Chondrocyte (in vitro differentiated cells): ENCODE measurements around the gene SCARB1. TPM values are rescaled to one million over a fixed set of nuclear protein-coding genes. Genes with fewer than 3 reads are reported as not detected.

Experiments
- DNase-seq: peaks from one replicate; pipeline ENCODE4 v3.0.0; 2021; ENCODE audit warnings: mixed read lengths, low spot score
- H3K27ac Mint-ChIP-seq: one replicate; pipeline ENCODE4 v1.8.0; 2021; ENCODE audit warnings: mild to moderate bottlenecking, moderate library complexity, mixed read lengths; ENCODE audit not compliant: unreplicated experiment
- H3K27me3 Mint-ChIP-seq: 2 replicates; pipeline ENCODE4 v1.8.0; 2021; ENCODE audit warnings: low read depth, mixed read lengths
- H3K36me3 Mint-ChIP-seq: 2 replicates; pipeline ENCODE4 v1.8.0; 2021; ENCODE audit warnings: low read depth, mixed read lengths
- H3K4me1 Mint-ChIP-seq: 2 replicates; pipeline ENCODE4 v1.8.0; 2021; ENCODE audit warnings: low read depth, mild to moderate bottlenecking, mixed read lengths
- H3K4me3 Mint-ChIP-seq: one replicate; pipeline ENCODE4 v1.8.0; 2021; ENCODE audit warnings: mild to moderate bottlenecking, moderate library complexity, mixed read lengths; ENCODE audit not compliant: unreplicated experiment
- H3K9me3 Mint-ChIP-seq: 2 replicates; pipeline ENCODE4 v1.8.0; 2021; ENCODE audit warnings: low read depth, mixed read lengths
- total RNA-seq: library from RNA; stranded (reverse); gene quantifications from 3 replicates; pipeline ENCODE4 v1.2.1, GENCODE V29; 2021
- TF ChIP-seq, protein P1 (sequence below): fragments of 200-600 bp; sonication (generic); IDR thresholded peaks from 2 replicates; pipeline ENCODE4 v1.5.0; 2021; ENCODE audit warnings: antibody characterized with exemption, mild to moderate bottlenecking, moderate library complexity

Gene SCARB1
- total RNA-seq, 1 donor from 2014 or later: 20.1 TPM

DNA sequence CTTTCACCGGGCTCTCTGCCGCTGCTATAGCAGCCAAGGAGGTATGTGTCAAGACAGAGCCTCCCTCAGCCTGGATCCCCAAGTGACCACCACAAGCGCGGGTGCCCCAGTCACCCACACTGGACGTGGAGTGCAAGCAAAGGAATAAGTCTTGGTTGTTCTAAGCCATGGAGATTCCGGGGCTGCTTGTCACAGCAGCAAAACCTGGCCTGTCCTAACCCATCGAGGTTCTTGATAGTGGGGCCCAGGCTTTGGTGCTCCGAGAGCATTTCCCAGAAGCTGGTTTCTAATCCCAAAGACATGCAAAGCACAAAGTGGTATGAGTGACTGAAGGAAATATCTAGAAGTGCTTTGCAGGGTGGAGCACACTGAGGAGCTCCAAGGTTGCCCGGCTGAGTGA is 51.3 kb downstream of the SCARB1 start:
- Mint-ChIP-seq H3K9me3 (no peaks in the 10 kb centered on the region), H3K27ac (no peak overlapping the region), H3K36me3 (peaks cover 12% of the 10 kb centered on the region), H3K4me3 (no peak overlapping the region), H3K4me1 (no peaks in the 10 kb centered on the region), H3K27me3 (no peaks in the 10 kb centered on the region)
- TF ChIP-seq, protein P1, sequence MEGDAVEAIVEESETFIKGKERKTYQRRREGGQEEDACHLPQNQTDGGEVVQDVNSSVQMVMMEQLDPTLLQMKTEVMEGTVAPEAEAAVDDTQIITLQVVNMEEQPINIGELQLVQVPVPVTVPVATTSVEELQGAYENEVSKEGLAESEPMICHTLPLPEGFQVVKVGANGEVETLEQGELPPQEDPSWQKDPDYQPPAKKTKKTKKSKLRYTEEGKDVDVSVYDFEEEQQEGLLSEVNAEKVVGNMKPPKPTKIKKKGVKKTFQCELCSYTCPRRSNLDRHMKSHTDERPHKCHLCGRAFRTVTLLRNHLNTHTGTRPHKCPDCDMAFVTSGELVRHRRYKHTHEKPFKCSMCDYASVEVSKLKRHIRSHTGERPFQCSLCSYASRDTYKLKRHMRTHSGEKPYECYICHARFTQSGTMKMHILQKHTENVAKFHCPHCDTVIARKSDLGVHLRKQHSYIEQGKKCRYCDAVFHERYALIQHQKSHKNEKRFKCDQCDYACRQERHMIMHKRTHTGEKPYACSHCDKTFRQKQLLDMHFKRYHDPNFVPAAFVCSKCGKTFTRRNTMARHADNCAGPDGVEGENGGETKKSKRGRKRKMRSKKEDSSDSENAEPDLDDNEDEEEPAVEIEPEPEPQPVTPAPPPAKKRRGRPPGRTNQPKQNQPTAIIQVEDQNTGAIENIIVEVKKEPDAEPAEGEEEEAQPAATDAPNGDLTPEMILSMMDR: no peak
- DNase-seq: no peak

DNA sequence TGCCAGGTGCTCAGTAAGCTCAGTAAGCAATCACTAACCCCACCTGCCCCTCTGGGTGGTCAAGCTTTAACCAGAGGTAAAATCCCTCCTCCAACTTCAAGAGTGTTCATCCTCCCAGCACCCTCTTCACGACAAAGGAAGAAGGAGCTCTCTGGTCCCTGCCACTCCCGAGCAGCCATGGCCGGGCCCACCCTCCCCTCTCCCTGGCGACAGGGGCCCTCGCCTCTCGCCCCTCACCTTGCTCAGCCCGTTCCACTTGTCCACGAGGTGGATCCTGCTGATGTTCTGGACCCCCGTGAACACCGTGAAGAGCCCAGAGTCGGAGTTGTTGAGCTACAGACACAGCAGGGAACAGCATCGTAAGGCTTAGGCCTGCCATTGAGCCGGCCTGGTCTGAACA is 52.0 kb downstream of the SCARB1 start:
- H3K9me3 Mint-ChIP-seq: no peaks in the 10 kb centered on the region
- no peak for DNase-seq
- H3K4me1 Mint-ChIP-seq: no peaks in the 10 kb centered on the region

DNA sequence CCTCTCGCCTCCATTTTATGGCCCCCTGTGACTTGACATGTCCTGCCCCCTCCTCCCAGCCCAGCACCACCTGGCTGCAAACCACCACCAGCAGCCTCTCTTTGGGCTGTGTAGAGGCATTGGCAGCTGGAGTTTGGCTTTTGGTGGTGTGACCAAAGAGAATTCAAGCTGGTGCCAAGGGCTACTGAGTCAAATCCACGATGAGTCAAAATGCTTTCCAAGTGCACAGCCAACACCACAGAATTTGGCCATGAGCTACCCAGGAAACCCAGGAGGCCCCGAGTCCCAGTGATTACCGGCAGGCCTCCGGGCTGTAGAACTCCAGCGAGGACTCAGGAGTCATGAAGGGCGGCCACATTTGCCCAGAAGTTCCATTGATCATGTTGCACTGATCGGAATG is 53.8 kb downstream of the SCARB1 start:
- Mint-ChIP-seq H3K4me1 (no peaks in the 10 kb centered on the region), H3K9me3 (no peaks in the 10 kb centered on the region), H3K36me3 (peaks cover 14% of the 10 kb centered on the region), H3K4me3 (no peak overlapping the region), H3K27ac (no peak overlapping the region), H3K27me3 (no peaks in the 10 kb centered on the region)
- TF ChIP-seq, protein P1: no peak
- no peak for DNase-seq

More for the DNA sequence above, 52.0 kb downstream of the SCARB1 start:
- Mint-ChIP-seq H3K4me3 (no peak overlapping the region), H3K36me3 (peaks cover 12% of the 10 kb centered on the region), H3K27ac (no peak overlapping the region), H3K27me3 (no peaks in the 10 kb centered on the region)
- TF ChIP-seq, protein P1: no peak

DNA sequence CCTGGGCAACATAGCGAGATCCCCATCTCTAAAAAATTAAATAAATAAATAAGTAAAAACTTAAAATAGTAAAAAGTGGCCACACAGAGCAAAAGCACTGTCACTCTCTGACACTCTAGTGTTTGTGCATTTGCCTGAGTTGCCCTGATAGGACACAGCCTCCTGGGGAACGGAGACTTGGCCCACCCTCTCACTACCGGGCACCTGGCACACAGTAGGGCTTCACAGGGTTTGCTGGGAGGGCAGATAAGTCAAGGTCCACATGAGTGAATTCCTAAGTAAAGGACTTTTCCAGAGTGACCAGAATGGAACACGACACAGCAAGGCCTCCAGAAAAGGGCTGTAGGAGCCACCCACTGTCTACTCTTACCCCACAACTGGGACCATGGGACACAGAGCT is 54.3 kb downstream of the SCARB1 start:
- H3K9me3 Mint-ChIP-seq: no peaks in the 10 kb centered on the region
- peaks cover under 1% of the 10 kb centered on the region for H3K4me1 Mint-ChIP-seq
- no peak overlapping the region for H3K4me3 Mint-ChIP-seq

DNA sequence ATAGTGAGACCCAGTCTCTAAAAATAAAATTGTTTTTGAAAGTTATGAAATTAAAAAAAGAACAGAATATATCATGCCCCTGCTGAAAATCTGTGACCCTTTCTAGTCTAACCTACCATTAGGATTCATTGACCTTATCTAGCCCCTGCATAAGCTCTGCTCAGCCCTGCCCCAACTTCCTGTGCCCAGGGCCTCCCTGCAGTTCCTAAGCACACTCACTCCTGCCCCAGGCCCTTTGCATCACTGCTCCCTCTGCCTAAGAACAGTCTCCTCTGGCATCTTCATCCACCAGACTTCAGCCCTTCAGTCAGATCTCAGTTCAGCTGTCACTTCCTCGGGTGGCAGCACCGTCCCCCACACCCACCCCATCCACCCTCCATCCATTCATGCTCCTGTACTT is 55.4 kb downstream of the SCARB1 start:
- no peak overlapping the region for H3K4me3 Mint-ChIP-seq
- H3K4me1 Mint-ChIP-seq: peaks cover 3% of the 10 kb centered on the region
- H3K9me3 Mint-ChIP-seq: no peaks in the 10 kb centered on the region
- no peak overlapping the region for H3K27ac Mint-ChIP-seq
- no peaks in the 10 kb centered on the region for H3K27me3 Mint-ChIP-seq
- H3K36me3 Mint-ChIP-seq: peaks cover 8% of the 10 kb centered on the region
- no peak for DNase-seq
- TF ChIP-seq, protein P1: no peak

More for the DNA sequence above, 54.3 kb downstream of the SCARB1 start:
- DNase-seq: no peak
- H3K36me3 Mint-ChIP-seq: peaks cover 14% of the 10 kb centered on the region
- no peaks in the 10 kb centered on the region for H3K27me3 Mint-ChIP-seq
- TF ChIP-seq, protein P1: no peak
- no peak overlapping the region for H3K27ac Mint-ChIP-seq
